Activated CD8-positive, alpha-beta memory T cell treated with anti-CD3 and anti-CD28 coated beads, Interleukin-2, amount 50 U/mL, for 1 hour (primary cell): ENCODE data around the gene CACNA1A.
"Not testable (repeated sequence)": the region's sequence is repeated elsewhere in the genome, so short reads cannot be mapped to it uniquely, and the experiment has no call there.

Experiments used
- DNase-seq: peaks from one replicate; pipeline ENCODE4 v3.0.0-alpha.2; 2020; ENCODE audit errors: extremely low read depth

CACNA1A gene

DNA sequence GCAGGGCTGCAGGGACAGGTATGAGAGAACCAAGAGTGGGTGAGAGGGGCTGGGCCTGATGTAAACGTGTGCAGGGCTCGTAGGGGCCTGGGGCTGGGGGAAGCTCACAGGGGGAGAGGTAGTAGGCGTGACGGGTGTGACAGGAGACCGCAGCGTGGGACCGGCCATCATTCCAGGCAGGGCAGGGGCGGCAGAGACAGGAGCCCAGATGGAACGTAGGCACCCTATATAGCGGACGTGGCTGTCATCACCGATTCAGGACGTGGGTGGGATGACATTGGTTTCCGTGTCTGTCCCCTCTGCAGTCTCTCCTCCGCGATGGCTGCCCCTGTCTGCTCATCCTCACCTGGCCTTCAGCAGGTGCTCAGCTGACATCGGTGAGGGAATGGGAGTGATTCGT lies 307.6 kb downstream of the CACNA1A start:
- no peak for DNase-seq

GRCh38 chr19:13195678-13196077 lies 310.6 kb downstream of the CACNA1A start:
- DNase-seq = no peak

- DNase-seq = no peak
These were observed 315.3 kb downstream of the CACNA1A start for GRCh38 chr19:13190781-13191540.

GRCh38 chr19:13189600-13189999 lies 316.7 kb downstream of the CACNA1A start:
- DNase-seq = no peak

GRCh38 chr19:13187419-13187818 lies 318.9 kb downstream of the CACNA1A start:
- DNase-seq = no peak

- DNase-seq = not testable (repeated sequence)
These were observed 319.6 kb downstream of the CACNA1A start for GRCh38 chr19:13186688-13187087.

DNA sequence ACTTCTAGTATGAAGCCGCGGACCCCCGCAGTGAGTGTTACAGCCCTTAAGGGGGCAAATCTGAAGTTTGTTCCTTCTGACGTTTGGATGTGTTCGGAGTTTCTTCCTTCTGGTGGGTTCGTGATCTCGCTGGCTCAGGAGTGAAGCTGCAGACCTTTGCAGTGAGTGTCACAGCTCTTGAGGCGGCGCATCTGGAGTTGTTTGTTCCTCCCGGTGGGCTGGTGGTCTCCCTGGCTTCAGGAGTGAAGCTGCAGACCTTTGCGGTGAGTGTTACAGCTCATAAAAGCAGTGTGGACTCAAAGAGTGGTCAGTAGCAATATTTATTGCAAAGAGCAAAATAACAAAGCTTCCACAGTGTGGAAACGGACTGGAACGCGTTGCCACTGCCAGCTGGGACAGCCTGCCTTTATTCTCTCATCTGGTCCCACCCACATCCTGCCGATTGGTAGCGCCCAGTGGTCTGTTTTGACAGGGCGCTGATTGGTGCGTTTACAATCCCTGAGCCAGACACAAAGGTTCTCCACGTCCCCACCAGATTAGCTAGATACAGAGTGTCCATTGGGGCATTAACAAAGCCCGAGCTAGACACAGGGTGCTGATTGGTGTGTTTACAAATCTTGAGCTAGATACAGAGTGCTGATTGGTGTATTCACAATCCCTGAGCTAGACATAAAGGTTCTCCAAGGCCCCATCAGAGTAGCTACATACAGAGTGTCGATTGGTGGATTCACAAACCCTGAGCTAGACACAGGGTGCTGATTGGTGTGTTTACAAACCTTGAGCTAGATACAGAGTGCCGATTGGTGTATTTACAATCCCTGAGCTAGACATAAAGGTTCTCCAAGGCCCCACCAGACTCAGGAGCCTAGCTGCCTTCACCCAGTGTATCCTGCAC lies 320.3 kb downstream of the CACNA1A start:
- not testable (repeated sequence) for DNase-seq

GRCh38 chr19:13184926-13185325 lies 321.4 kb downstream of the CACNA1A start:
- not testable (repeated sequence) for DNase-seq

DNA sequence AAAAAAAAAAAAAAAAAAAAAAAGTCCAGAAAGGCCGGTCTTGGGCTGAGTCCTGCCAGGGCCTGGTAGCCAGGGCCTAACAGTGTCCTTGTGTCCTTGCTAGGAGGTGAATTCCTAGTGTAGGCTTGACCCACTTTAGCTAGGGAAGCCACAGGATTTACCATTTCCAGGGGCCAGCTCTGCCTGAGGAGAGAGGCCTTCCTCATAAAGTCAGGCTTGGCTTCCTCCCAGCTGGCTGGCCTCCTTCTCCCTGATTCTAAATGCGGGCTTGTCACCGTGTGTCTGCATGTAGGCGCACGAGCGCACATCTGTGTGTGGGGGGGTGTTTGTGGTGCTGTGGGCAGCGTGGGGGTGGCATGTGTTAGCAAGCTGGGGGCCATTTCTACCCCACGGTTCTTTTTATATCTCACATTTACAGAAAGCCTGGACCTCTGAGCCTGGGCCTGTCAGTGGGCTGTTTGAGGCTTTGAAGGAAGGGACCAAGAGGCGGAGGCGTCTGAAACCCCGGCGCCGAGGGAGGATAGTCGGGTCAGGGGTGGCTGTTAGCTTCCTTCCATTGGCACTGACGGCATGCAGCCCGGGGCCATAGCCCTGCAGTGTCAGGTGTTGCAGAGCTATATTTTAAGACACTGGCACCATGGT lies 324.4 kb downstream of the CACNA1A start:
- no peak for DNase-seq

- not testable (repeated sequence) for DNase-seq
These were observed 328.0 kb downstream of the CACNA1A start for GRCh38 chr19:13178291-13178690.

DNA sequence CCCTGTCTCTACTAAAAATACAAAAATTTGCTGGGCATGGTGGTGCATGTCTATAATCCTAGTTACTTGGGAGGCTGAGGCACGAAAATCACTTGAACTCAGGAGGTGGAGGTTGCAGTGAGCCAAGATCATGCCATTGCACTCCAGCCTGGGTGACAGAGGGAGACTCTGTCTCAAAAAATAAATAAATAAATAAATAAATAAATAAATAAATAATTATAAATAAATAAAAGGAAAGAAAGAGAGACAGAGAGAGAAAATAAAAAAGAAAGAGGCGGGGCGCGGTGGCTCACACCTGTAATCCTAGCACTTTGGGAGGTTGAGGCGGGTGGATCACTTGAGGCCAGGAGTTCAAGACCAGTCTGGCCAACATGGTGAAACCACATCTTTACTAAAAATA lies 328.7 kb downstream of the CACNA1A start:
- not testable (repeated sequence) for DNase-seq

DNA sequence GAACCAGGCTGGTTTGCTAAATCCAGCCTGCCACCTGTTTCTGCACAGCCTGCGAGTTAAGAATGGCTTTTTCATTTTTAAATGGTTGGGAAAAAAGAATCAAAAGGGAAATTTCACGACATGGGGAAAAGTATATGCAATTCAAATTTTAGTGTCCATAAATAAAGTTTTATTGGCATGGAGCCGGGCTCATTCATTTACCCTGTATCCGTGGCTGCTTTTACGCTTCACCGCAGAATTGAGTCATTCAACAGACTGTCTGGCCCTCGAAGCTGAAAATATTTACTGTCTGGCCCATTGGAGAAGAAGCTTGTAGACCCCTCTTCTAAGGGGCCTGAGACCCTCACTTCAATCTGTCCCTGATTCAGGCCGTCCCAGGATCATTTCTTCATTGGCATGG lies 329.9 kb downstream of the CACNA1A start:
- no peak for DNase-seq

GRCh38 chr19:13173139-13173737 lies 333.0 kb downstream of the CACNA1A start:
- no peak for DNase-seq

- no peak for DNase-seq
These were observed 333.7 kb downstream of the CACNA1A start for GRCh38 chr19:13172346-13173138.

DNA sequence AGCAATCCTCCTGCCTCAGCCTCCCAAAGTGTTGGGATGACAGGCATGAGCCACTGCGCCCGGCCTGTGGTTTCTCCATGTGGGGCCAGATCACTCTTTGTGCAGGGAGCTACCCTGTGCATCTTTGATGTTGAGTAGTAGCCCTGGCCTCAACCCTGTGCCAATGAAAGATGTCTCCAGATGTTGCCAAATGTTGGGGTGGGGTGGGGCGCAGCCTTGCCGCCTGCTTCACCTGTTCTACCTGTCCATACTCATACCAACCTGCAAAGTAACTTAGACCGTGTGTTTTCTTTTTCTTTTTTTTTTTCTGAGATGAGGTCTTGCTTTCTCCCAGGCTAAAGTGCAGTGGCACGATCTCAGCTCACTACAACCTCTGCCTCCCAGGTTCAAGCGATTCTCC lies 335.1 kb downstream of the CACNA1A start:
- no peak for DNase-seq

DNA sequence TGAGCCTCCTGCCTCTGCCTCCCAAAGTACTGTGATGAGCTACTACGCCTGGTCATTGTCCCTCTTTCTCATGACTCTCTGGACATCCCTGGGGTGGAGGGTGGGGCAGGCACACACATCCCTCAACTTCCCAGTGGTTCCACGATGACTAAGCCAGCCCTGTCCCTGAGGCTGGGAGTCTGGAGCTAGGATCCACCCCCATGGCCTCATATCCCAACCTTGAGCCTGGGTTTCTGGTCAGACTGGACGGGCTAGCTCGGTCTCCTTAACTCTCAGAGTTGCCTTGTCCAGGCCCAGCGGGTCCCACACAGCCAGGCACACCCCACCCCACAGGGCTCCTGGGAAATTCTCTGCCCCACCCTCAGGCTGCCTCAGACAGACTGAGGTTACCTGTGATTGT lies 336.5 kb downstream of the CACNA1A start:
- DNase-seq = no peak

DNA sequence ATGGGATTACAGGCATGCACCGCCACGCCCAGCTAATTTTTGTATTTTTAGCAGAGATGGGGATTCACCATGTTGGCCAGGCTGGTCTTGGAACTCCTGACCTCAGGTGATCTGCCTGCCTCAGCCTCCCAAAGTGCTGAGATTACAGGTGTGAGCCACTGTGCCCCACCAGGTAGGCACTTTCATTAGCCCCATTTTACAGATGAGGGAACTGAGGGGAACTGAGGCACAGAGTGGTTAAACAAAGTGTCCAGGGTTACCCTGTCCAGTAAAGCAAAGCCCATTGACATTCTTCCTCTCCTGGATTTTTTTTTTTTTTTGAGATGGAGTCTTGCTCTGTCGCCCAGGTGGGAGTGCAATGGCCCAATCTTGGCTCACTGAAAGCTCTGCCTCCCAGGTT lies 340.1 kb downstream of the CACNA1A start:
- not testable (repeated sequence) for DNase-seq

DNA sequence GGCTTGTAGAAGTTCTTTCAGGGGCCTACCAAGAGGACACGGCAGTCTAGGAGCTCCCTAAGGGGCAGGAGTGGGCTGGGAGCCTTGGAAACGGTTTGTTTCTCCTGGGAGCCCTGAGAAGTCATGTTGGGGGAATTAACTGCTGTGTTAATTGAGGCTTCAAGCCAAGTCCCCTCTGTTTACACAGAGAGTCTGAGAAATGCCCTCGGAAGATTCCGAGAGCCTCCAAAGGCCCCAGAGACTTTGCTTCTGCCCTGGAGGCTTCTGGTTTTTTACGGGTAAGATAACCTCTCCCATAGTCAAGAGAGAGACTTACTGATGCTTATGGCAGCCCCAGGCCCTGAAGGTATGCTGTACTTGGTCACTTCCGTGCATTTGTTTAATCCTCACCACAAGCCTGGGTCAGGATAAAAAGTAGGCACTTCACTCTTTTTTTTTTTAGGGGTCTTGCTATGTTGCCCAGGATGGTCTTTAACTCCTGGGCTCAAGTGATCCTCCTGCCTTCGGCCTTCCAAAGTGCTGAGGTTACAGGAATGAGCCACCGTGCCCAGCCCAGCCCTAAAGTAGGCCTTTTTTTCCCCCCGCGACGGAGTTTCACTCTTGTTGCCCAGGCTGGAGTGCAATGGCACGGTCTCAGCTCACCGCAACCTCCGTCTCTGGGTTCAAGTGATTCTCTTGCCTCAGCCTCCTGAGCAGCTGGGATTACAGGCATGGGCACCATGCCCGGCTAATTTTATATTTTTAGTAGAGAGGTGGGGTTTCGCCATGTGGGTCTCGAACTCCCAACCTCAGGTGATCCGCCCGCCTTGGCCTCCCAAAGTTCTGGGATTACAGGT lies 340.9 kb downstream of the CACNA1A start:
- DNase-seq = no peak

- no peak for DNase-seq
These were observed 341.7 kb downstream of the CACNA1A start for GRCh38 chr19:13164343-13165161.
